GM12892 (cell line): Measurements from ENCODE around the gene CCDC24.

Source experiments
- POLR2A ChIP-seq: IDR thresholded peaks from 2 replicates; pipeline ENCODE4 v1.6.1; 2011; ENCODE audit warnings: low read depth, low read length, control low read depth
- POLR2AphosphoS5 ChIP-seq: IDR thresholded peaks from 2 replicates; pipeline ENCODE4 v1.6.1; 2011; ENCODE audit warnings: low read depth, low read length, control low read depth
- TAF1 ChIP-seq: IDR thresholded peaks from 2 replicates; pipeline ENCODE4 v1.6.1; 2011; ENCODE audit warnings: low read depth, mild to moderate bottlenecking, control low read depth, low read length, borderline replicate concordance

- TF ChIP-seq POLR2A (no peak), POLR2AphosphoS5 (no peak), TAF1 (no peak)
Measured at GRCh38 chr1:44036409-44037139, 45.2 kb downstream of the CCDC24 start.
